HepG2 (cell line): ENCODE data around the gene ARHGAP30. TPM values are rescaled to one million over a fixed set of nuclear protein-coding genes. Genes with fewer than 3 reads are reported as not detected.
A peak's percentile ranks its signal among the peaks of the same experiment; 100 is the strongest.

Source experiments
- ATAD3A ChIP-seq: sonication (generic); formaldehyde crosslinking; IDR thresholded peaks from 2 replicates; pipeline ENCODE4 v1.4.0; 2020; ENCODE audit warnings: missing genetic modification reagents
- DNMT3B ChIP-seq: conservative IDR thresholded peaks from 2 replicates; pipeline ENCODE4 v1.6.1; 2016; ENCODE audit warnings: missing biosample characterization, control low read depth
- HOXA3 ChIP-seq: sonication (generic); formaldehyde crosslinking; IDR thresholded peaks from 2 replicates; pipeline ENCODE4 v1.5.0; 2020; ENCODE audit warnings: missing genetic modification reagents
- NAIF1 ChIP-seq: sonication (generic); formaldehyde crosslinking; IDR thresholded peaks from 2 replicates; pipeline ENCODE4 v1.5.0; 2020; ENCODE audit warnings: mild to moderate bottlenecking, missing genetic modification reagents, borderline replicate concordance
- NFE2L1 ChIP-seq: sonication (generic); formaldehyde crosslinking; IDR thresholded peaks from 2 replicates; pipeline ENCODE4 v1.4.0; 2020; ENCODE audit warnings: missing genetic modification reagents, mild to moderate bottlenecking, borderline replicate concordance
- NR2F6 ChIP-seq, 2 experiments: IDR thresholded peaks; 2 replicates each; pipeline ENCODE4 v1.6.1; 2016; ENCODE audit warnings: antibody characterized with exemption in 1 of 2, mild to moderate bottlenecking in 1 of 2
- TBL1XR1 ChIP-seq: fragments of 150-350 bp; IDR thresholded peaks from 2 replicates; pipeline ENCODE4 v1.6.1; 2014; ENCODE audit warnings: borderline replicate concordance, low read length; ENCODE audit not compliant: partially characterized antibody
- TFDP2 ChIP-seq: sonication (generic); formaldehyde crosslinking; IDR thresholded peaks from 2 replicates; pipeline ENCODE4 v1.4.0; 2020; ENCODE audit warnings: missing genetic modification reagents
- UBTF ChIP-seq: sonication (generic); formaldehyde crosslinking; IDR thresholded peaks from 2 replicates; pipeline ENCODE4 v1.4.0; 2020; ENCODE audit warnings: mild to moderate bottlenecking, missing genetic modification reagents
- WIZ ChIP-seq: sonication (generic); formaldehyde crosslinking; IDR thresholded peaks from 2 replicates; pipeline ENCODE4 v1.5.1; 2020; ENCODE audit warnings: mild to moderate bottlenecking, missing genetic modification reagents
- ZBTB21 ChIP-seq: sonication (generic); formaldehyde crosslinking; IDR thresholded peaks from 2 replicates; pipeline ENCODE4 v1.4.0; 2020; ENCODE audit warnings: missing genetic modification reagents
- ZMAT3 ChIP-seq: sonication (generic); formaldehyde crosslinking; conservative IDR thresholded peaks from 2 replicates; pipeline ENCODE4 v1.7.0; 2021; ENCODE audit warnings: missing genetic modification reagents
- ZNF160 ChIP-seq: sonication (generic); formaldehyde crosslinking; IDR thresholded peaks from 2 replicates; pipeline ENCODE4 v1.8.0; 2022; ENCODE audit warnings: mild to moderate bottlenecking, inconsistent platforms, missing genetic modification reagents
- ZNF225 ChIP-seq: sonication (generic); formaldehyde crosslinking; IDR thresholded peaks from 2 replicates; pipeline ENCODE4 v1.4.0; 2020; ENCODE audit warnings: mild to moderate bottlenecking, missing genetic modification reagents
- ZNF501 ChIP-seq: sonication (generic); formaldehyde crosslinking; IDR thresholded peaks from 2 replicates; pipeline ENCODE4 v1.5.1; 2020; ENCODE audit warnings: mild to moderate bottlenecking, moderate library complexity, missing genetic modification reagents
- ZNF556 ChIP-seq: sonication (generic); formaldehyde crosslinking; IDR thresholded peaks from 2 replicates; pipeline ENCODE4 v1.4.0; 2020; ENCODE audit warnings: mild to moderate bottlenecking, missing genetic modification reagents, borderline replicate concordance
- ZNF747 ChIP-seq: sonication (generic); formaldehyde crosslinking; IDR thresholded peaks from 2 replicates; pipeline ENCODE4 v1.8.1; 2023; ENCODE audit warnings: missing genetic modification reagents, mild to moderate bottlenecking, borderline replicate concordance
- ZNF777 ChIP-seq: sonication (generic); formaldehyde crosslinking; IDR thresholded peaks from 2 replicates; pipeline ENCODE4 v1.4.0; 2020; ENCODE audit warnings: missing genetic modification reagents
- polyA plus RNA-seq, 8 experiments: library from polyadenylated mRNA; depleted of rRNA in 3 of 8; stranded (reverse) in 7 of 8; unstranded in 1 of 8; fragments of >200 nt; fragmentation: Illumina TruSeq in 4 of 8; extraction: Trizol in 4 of 8; gene quantifications; 2 replicates each; pipeline versions ENCODE4 v1.2.1 to v1.2.3, GENCODE V29; 2011 to 2016; ENCODE audit warnings: low read depth in 4 of 8, missing spikeins in 1 of 8, mixed read lengths in 1 of 8; ENCODE audit not compliant: insufficient read depth in 1 of 8
- total RNA-seq, 5 experiments: library from RNA; depleted of rRNA; stranded (reverse); fragments of >200 nt; fragmentation: Illumina TruSeq; extraction: Trizol; gene quantifications; 2 replicates each; pipeline ENCODE4 v1.2.3, GENCODE V29; 2016; ENCODE audit warnings: low read depth in 1 of 5
- TF ChIP-seq, protein P1 (sequence below): sonication (generic); formaldehyde crosslinking; IDR thresholded peaks from 2 replicates; pipeline ENCODE4 v1.8.0; 2022; ENCODE audit warnings: missing genetic modification reagents, mild to moderate bottlenecking, borderline replicate concordance
- TF ChIP-seq, protein P2 (sequence below): sonication (generic); formaldehyde crosslinking; IDR thresholded peaks from 2 replicates; pipeline ENCODE4 v1.4.0; 2020; ENCODE audit warnings: mild to moderate bottlenecking, missing genetic modification reagents

The ARHGAP30 gene
- total and polyA plus RNA-seq, 2 of the 13 experiments (the other 11 are each of a cell fraction or from before 2014, with no cell fraction given): 0.13 to 0.20 TPM

- TF ChIP-seq NAIF1 (0 out of 2 replicates have a peak, but pooled peaks have one; percentile 4), HOXA3 (CRISPR knock-in tag) (0 out of 2 replicates have a peak, but pooled peaks have one; percentile 30), ZNF556 (CRISPR knock-in tag) (peak; percentile 70; the same call in 1 of the 2 replicates), ZNF747 (peak; percentile 40; the same call in 1 of the 2 replicates), DNMT3B (CRISPR knock-in tag) (no peak), TFDP2 (CRISPR knock-in tag) (no peak), WIZ (CRISPR knock-in tag) (peak; percentile 54; the same call in 1 of the 2 replicates), UBTF (CRISPR knock-in tag) (peak; percentile 70), ZNF225 (0 out of 2 replicates have a peak, but pooled peaks have one; percentile 25), NFE2L1 (no peak), ZNF160 (CRISPR knock-in tag) (peak; percentile 46; the same call in 1 of the 2 replicates), ZMAT3 (CRISPR knock-in tag) (peak; percentile 35; the same call in 1 of the 2 replicates), TBL1XR1 (peak; percentile 5), ZNF501 (CRISPR knock-in tag) (0 out of 2 replicates have a peak, but pooled peaks have one; percentile 19), ATAD3A (no peak), NR2F6 (IDR thresholded peaks at IDR 0.05) (no peak), NR2F6 (CRISPR knock-in tag; IDR thresholded peaks at IDR 0.05) (0 out of 2 replicates have a peak, but pooled peaks have one; percentile 7), ZBTB21 (CRISPR knock-in tag) (no peak), ZNF777 (CRISPR knock-in tag) (peak; percentile 84)
- TF ChIP-seq, protein P1, sequence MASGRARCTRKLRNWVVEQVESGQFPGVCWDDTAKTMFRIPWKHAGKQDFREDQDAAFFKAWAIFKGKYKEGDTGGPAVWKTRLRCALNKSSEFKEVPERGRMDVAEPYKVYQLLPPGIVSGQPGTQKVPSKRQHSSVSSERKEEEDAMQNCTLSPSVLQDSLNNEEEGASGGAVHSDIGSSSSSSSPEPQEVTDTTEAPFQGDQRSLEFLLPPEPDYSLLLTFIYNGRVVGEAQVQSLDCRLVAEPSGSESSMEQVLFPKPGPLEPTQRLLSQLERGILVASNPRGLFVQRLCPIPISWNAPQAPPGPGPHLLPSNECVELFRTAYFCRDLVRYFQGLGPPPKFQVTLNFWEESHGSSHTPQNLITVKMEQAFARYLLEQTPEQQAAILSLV (CRISPR knock-in tag): peak; percentile 23; the same call in 1 of the 2 replicates
- TF ChIP-seq, protein P2, sequence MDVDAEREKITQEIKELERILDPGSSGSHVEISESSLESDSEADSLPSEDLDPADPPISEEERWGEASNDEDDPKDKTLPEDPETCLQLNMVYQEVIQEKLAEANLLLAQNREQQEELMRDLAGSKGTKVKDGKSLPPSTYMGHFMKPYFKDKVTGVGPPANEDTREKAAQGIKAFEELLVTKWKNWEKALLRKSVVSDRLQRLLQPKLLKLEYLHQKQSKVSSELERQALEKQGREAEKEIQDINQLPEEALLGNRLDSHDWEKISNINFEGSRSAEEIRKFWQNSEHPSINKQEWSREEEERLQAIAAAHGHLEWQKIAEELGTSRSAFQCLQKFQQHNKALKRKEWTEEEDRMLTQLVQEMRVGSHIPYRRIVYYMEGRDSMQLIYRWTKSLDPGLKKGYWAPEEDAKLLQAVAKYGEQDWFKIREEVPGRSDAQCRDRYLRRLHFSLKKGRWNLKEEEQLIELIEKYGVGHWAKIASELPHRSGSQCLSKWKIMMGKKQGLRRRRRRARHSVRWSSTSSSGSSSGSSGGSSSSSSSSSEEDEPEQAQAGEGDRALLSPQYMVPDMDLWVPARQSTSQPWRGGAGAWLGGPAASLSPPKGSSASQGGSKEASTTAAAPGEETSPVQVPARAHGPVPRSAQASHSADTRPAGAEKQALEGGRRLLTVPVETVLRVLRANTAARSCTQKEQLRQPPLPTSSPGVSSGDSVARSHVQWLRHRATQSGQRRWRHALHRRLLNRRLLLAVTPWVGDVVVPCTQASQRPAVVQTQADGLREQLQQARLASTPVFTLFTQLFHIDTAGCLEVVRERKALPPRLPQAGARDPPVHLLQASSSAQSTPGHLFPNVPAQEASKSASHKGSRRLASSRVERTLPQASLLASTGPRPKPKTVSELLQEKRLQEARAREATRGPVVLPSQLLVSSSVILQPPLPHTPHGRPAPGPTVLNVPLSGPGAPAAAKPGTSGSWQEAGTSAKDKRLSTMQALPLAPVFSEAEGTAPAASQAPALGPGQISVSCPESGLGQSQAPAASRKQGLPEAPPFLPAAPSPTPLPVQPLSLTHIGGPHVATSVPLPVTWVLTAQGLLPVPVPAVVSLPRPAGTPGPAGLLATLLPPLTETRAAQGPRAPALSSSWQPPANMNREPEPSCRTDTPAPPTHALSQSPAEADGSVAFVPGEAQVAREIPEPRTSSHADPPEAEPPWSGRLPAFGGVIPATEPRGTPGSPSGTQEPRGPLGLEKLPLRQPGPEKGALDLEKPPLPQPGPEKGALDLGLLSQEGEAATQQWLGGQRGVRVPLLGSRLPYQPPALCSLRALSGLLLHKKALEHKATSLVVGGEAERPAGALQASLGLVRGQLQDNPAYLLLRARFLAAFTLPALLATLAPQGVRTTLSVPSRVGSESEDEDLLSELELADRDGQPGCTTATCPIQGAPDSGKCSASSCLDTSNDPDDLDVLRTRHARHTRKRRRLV (CRISPR knock-in tag): peak; percentile 54; the same call in 1 of the 2 replicates
Measured at GRCh38 chr1:161020509-161021164, 49.1 kb downstream of the ARHGAP30 start, which contains the start of gene F11R (continued).
